Smooth muscle cell (in vitro differentiated cells): Measurements from ENCODE around the gene ADGRB3. TPM values are rescaled to one million over a fixed set of nuclear protein-coding genes. Genes with fewer than 3 reads are reported as not detected.

Experiments used
- DNase-seq: peaks from one replicate; lab custom pipeline; 2025; ENCODE audit not compliant: unreplicated experiment; lab: John Stamatoyannopoulos, UW
- H2AFZ ChIP-seq: fragments of 200-600 bp; sonication (generic); 2 replicates; pipeline ENCODE4 v1.6.0; 2016; ENCODE audit warnings: antibody characterized with exemption, low read depth, mild to moderate bottlenecking
- H3F3A ChIP-seq: fragments of 200-600 bp; sonication (generic); 2 replicates; pipeline ENCODE4 v1.6.0; 2017; ENCODE audit warnings: antibody characterized with exemption, low read depth
- H3K27ac ChIP-seq: fragments of 200-600 bp; sonication (generic); 2 replicates; pipeline ENCODE4 v1.5.1; 2016; ENCODE audit warnings: low read depth, mild to moderate bottlenecking
- H3K27me3 ChIP-seq: fragments of 200-600 bp; sonication (generic); 2 replicates; pipeline ENCODE4 v1.6.1; 2016; ENCODE audit warnings: low read depth, mild to moderate bottlenecking
- H3K36me3 ChIP-seq: fragments of 200-600 bp; sonication (generic); 2 replicates; pipeline ENCODE4 v1.5.1; 2016; ENCODE audit warnings: low read depth
- H3K4me1 ChIP-seq: fragments of 200-600 bp; sonication (generic); 2 replicates; pipeline ENCODE4 v1.5.1; 2016; ENCODE audit warnings: low read depth
- H3K4me2 ChIP-seq: fragments of 200-600 bp; sonication (generic); 2 replicates; pipeline ENCODE4 v1.6.0; 2016; ENCODE audit warnings: mild to moderate bottlenecking
- H3K4me3 ChIP-seq: fragments of 200-600 bp; sonication (generic); 2 replicates; pipeline ENCODE4 v1.5.1; 2016; ENCODE audit warnings: mild to moderate bottlenecking
- H3K79me2 ChIP-seq: fragments of 200-600 bp; sonication (generic); 2 replicates; pipeline ENCODE4 v1.6.0; 2016; ENCODE audit warnings: low read depth, mild to moderate bottlenecking
- H3K9ac ChIP-seq: fragments of 200-600 bp; sonication (generic); 2 replicates; pipeline ENCODE4 v1.6.0; 2016; ENCODE audit warnings: low read depth
- H3K9me3 ChIP-seq: fragments of 200-600 bp; sonication (generic); replicated peaks from 2 replicates; pipeline ENCODE4 v1.5.1; 2016; ENCODE audit warnings: low read depth
- H4K20me1 ChIP-seq: fragments of 200-600 bp; sonication (generic); 2 replicates; pipeline ENCODE4 v1.6.0; 2016; ENCODE audit warnings: low read depth
- WGBS: methylation state at CpG from one replicate; pipeline ENCODE4 v1.1.7; 2016; ENCODE audit warnings: low lambda C conversion rate; 5-methylcytosine and 5-hydroxymethylcytosine counted together
- polyA plus RNA-seq: library from polyadenylated mRNA; unstranded; fragments of >200 nt; fragmentation: Nextera tagmentation; extraction: Ambion mirVana; gene quantifications from 2 replicates; pipeline ENCODE4 v1.2.1, GENCODE V29; 2016
- total RNA-seq: library from RNA; depleted of rRNA; stranded (reverse); fragments of >200 nt; gene quantifications from 2 replicates; pipeline ENCODE4 v1.2.3, GENCODE V29; 2014
- TF ChIP-seq, protein P1 (sequence below): fragments of 200-600 bp; sonication (generic); IDR thresholded peaks from 2 replicates; pipeline ENCODE4 v1.5.1; 2017; ENCODE audit warnings: borderline replicate concordance, mild to moderate bottlenecking, antibody characterized with exemption; ENCODE audit not compliant: insufficient read depth, poor library complexity, severe bottlenecking

ADGRB3 gene
- total RNA-seq: 0.63 and 0.85 TPM in 2 replicates
- 0.34 and 0.56 TPM in 2 replicates for polyA plus RNA-seq

GRCh38 chr6:68634726-68635411 is at the start of gene ADGRB3:
Gene ADGRB3 (plus strand): TSS chr6:68635282. CDS start chr6:68638676, 3,394 bp downstream.
- peak within 1 kb of the TSS; percentile 68 for H3K9ac ChIP-seq
- no peaks in the 10 kb centered on the region for H3K79me2 ChIP-seq
- peaks cover 89% of the 10 kb centered on the region for H3K27me3 ChIP-seq
- peak within 1 kb of the TSS; percentile 86 for H3K4me3 ChIP-seq
- DNase-seq: peak; percentile 57
- TF ChIP-seq, protein P1, sequence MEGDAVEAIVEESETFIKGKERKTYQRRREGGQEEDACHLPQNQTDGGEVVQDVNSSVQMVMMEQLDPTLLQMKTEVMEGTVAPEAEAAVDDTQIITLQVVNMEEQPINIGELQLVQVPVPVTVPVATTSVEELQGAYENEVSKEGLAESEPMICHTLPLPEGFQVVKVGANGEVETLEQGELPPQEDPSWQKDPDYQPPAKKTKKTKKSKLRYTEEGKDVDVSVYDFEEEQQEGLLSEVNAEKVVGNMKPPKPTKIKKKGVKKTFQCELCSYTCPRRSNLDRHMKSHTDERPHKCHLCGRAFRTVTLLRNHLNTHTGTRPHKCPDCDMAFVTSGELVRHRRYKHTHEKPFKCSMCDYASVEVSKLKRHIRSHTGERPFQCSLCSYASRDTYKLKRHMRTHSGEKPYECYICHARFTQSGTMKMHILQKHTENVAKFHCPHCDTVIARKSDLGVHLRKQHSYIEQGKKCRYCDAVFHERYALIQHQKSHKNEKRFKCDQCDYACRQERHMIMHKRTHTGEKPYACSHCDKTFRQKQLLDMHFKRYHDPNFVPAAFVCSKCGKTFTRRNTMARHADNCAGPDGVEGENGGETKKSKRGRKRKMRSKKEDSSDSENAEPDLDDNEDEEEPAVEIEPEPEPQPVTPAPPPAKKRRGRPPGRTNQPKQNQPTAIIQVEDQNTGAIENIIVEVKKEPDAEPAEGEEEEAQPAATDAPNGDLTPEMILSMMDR: no peak
- H3K27ac ChIP-seq: no peak within 1 kb of the TSS
- H3K4me2 ChIP-seq: peak within 1 kb of the TSS; percentile 100
- no peaks in the 10 kb centered on the region for H3F3A ChIP-seq
- 0% methylated on average over 37 of the region's 79 CpGs for WGBS
- H3K4me1 ChIP-seq: peaks cover 2% of the 10 kb centered on the region
- no peaks in the 10 kb centered on the region for H3K36me3 ChIP-seq
- H4K20me1 ChIP-seq: no peaks in the 10 kb centered on the region
- peak within 1 kb of the TSS; percentile 95 for H2AFZ ChIP-seq
- no peaks in the 10 kb centered on the region for H3K9me3 ChIP-seq

- Histone ChIP-seq H3K4me2 (no peak overlapping the region), H3K9ac (no peak overlapping the region), H2AFZ (no peak overlapping the region), H3K4me1 (no peaks in the 10 kb centered on the region), H3F3A (no peaks in the 10 kb centered on the region), H3K79me2 (no peaks in the 10 kb centered on the region), H3K27ac (no peak overlapping the region), H3K27me3 (no peaks in the 10 kb centered on the region), H4K20me1 (no peaks in the 10 kb centered on the region), H3K36me3 (no peaks in the 10 kb centered on the region), H3K9me3 (no peaks in the 10 kb centered on the region), H3K4me3 (no peak overlapping the region)
- 73% methylated on average over 1 of the region's 1 CpG for WGBS
- TF ChIP-seq, protein P1: no peak
- no peak for DNase-seq
Observed at GRCh38 chr6:68593558-68593957, 41.5 kb upstream of the ADGRB3 start.

- Histone ChIP-seq H3K4me2 (no peak overlapping the region), H3K4me3 (no peak overlapping the region), H2AFZ (no peak overlapping the region), H4K20me1 (no peaks in the 10 kb centered on the region), H3K27ac (no peak overlapping the region), H3K36me3 (no peaks in the 10 kb centered on the region), H3K4me1 (no peaks in the 10 kb centered on the region), H3K9me3 (no peaks in the 10 kb centered on the region), H3K9ac (no peak overlapping the region), H3F3A (no peaks in the 10 kb centered on the region), H3K79me2 (no peaks in the 10 kb centered on the region), H3K27me3 (no peaks in the 10 kb centered on the region)
- no peak for DNase-seq
- 75% methylated on average over 3 of the region's 3 CpGs for WGBS
- TF ChIP-seq, protein P1: no peak
Observed at GRCh38 chr6:68597642-68598041, 37.4 kb upstream of the ADGRB3 start.

- H4K20me1 ChIP-seq: no peaks in the 10 kb centered on the region
- H3K27ac ChIP-seq: no peak overlapping the region
- no peak overlapping the region for H2AFZ ChIP-seq
- H3F3A ChIP-seq: no peaks in the 10 kb centered on the region
- no peaks in the 10 kb centered on the region for H3K27me3 ChIP-seq
- DNase-seq: no peak
- no peak overlapping the region for H3K9ac ChIP-seq
- no peaks in the 10 kb centered on the region for H3K36me3 ChIP-seq
- no peaks in the 10 kb centered on the region for H3K79me2 ChIP-seq
- H3K9me3 ChIP-seq: no peaks in the 10 kb centered on the region
- H3K4me2 ChIP-seq: no peak overlapping the region
- TF ChIP-seq, protein P1: no peak
- H3K4me1 ChIP-seq: no peaks in the 10 kb centered on the region
- H3K4me3 ChIP-seq: no peak overlapping the region
Observed at GRCh38 chr6:68615938-68616337, 19.1 kb upstream of the ADGRB3 start.
